Chondrocyte (in vitro differentiated cells): ENCODE measurements around the gene GRM7. TPM values are rescaled to one million over a fixed set of nuclear protein-coding genes. Genes with fewer than 3 reads are reported as not detected.

Source experiments
- DNase-seq: peaks from one replicate; pipeline ENCODE4 v3.0.0; 2021; ENCODE audit warnings: mixed read lengths, low spot score
- H3K27ac Mint-ChIP-seq: one replicate; pipeline ENCODE4 v1.8.0; 2021; ENCODE audit warnings: mild to moderate bottlenecking, moderate library complexity, mixed read lengths; ENCODE audit not compliant: unreplicated experiment
- H3K27me3 Mint-ChIP-seq: 2 replicates; pipeline ENCODE4 v1.8.0; 2021; ENCODE audit warnings: low read depth, mixed read lengths
- H3K36me3 Mint-ChIP-seq: 2 replicates; pipeline ENCODE4 v1.8.0; 2021; ENCODE audit warnings: low read depth, mixed read lengths
- H3K4me1 Mint-ChIP-seq: 2 replicates; pipeline ENCODE4 v1.8.0; 2021; ENCODE audit warnings: low read depth, mild to moderate bottlenecking, mixed read lengths
- H3K4me3 Mint-ChIP-seq: one replicate; pipeline ENCODE4 v1.8.0; 2021; ENCODE audit warnings: mild to moderate bottlenecking, moderate library complexity, mixed read lengths; ENCODE audit not compliant: unreplicated experiment
- H3K9me3 Mint-ChIP-seq: 2 replicates; pipeline ENCODE4 v1.8.0; 2021; ENCODE audit warnings: low read depth, mixed read lengths
- total RNA-seq: library from RNA; stranded (reverse); gene quantifications from 3 replicates; pipeline ENCODE4 v1.2.1, GENCODE V29; 2021
- TF ChIP-seq, protein P1 (sequence below): fragments of 200-600 bp; sonication (generic); IDR thresholded peaks from 2 replicates; pipeline ENCODE4 v1.5.0; 2021; ENCODE audit warnings: antibody characterized with exemption, mild to moderate bottlenecking, moderate library complexity

The GRM7 gene
- total RNA-seq, 1 donor from 2014 or later: not detected

DNA sequence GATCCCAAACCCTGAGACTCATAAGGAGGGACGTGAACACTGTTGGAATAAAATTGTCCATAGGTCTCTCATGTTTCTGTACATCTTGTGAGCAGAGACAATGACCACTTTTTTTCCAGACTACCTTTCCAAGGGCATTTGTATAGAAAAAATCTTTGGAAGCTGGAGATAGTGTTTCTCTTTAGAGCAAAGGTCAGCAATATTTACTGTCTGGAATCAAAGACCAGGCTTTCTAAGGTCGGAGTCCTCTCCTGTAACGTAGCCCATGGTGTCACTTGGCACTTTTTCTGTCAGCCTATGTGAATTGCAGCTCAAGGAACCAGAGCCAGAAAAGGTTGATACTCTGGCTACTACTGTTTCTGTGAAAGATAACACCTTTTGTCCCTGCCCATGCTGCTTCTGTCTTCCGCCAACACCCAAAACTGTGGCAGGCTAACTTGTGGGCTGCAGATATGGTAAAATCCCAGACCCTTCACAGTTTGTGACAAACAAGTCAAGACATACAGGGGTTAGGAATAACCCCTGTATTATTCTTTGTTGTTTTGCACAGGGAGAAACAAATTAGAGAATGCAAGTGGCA is 578.3 kb downstream of the GRM7 start:
- no peaks in the 10 kb centered on the region for H3K36me3 Mint-ChIP-seq
- H3K4me3 Mint-ChIP-seq: no peak overlapping the region
- TF ChIP-seq, protein P1, sequence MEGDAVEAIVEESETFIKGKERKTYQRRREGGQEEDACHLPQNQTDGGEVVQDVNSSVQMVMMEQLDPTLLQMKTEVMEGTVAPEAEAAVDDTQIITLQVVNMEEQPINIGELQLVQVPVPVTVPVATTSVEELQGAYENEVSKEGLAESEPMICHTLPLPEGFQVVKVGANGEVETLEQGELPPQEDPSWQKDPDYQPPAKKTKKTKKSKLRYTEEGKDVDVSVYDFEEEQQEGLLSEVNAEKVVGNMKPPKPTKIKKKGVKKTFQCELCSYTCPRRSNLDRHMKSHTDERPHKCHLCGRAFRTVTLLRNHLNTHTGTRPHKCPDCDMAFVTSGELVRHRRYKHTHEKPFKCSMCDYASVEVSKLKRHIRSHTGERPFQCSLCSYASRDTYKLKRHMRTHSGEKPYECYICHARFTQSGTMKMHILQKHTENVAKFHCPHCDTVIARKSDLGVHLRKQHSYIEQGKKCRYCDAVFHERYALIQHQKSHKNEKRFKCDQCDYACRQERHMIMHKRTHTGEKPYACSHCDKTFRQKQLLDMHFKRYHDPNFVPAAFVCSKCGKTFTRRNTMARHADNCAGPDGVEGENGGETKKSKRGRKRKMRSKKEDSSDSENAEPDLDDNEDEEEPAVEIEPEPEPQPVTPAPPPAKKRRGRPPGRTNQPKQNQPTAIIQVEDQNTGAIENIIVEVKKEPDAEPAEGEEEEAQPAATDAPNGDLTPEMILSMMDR: no peak
- H3K4me1 Mint-ChIP-seq: no peaks in the 10 kb centered on the region
- peaks cover 10% of the 10 kb centered on the region for H3K9me3 Mint-ChIP-seq
- H3K27me3 Mint-ChIP-seq: peaks cover 22% of the 10 kb centered on the region
- no peak for DNase-seq
- no peak overlapping the region for H3K27ac Mint-ChIP-seq

DNA sequence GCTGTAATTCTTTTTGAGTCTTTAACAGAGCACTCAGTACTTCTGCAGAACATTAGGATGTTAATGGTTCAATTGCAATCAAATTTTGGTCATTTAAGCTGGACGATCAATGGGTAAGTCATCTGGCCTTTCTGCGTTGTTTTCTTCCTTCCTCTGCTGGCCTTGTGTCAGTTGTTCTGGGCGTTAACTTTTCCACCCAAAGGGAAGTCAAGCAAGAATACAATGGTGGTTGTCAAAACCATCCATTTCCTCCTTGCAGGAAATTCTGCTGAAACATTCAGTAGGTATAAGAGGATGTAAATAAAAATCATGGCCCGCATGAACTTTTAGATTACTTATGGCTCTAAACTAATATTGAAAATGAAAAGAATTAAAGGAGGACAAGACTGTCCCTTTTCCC is 584.0 kb downstream of the GRM7 start:
- H3K4me3 Mint-ChIP-seq: no peak overlapping the region
- H3K36me3 Mint-ChIP-seq: no peaks in the 10 kb centered on the region
- peaks cover 19% of the 10 kb centered on the region for H3K27me3 Mint-ChIP-seq
- no peak for DNase-seq
- no peak overlapping the region for H3K27ac Mint-ChIP-seq
- H3K4me1 Mint-ChIP-seq: peaks cover 3% of the 10 kb centered on the region
- TF ChIP-seq, protein P1: no peak
- peaks cover 10% of the 10 kb centered on the region for H3K9me3 Mint-ChIP-seq

DNA sequence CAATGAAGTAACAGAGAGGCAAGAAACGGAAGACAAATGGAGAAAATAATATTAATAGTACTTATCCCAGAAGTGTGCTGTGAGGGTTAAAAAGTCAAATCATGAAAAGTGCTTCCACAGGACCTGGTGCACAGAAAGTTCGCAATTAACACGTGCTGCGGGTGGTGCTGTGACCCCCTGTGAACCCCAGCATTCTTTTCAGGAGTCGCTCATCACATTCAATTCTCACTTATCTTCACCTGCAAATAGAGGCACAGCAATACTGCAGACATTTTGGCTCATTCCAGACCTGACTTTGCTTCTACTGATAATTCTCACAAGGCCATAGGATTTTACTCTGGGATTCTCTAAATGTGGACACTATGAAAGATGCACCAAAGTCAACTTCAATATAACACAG is 584.4 kb downstream of the GRM7 start:
- no peak overlapping the region for H3K4me3 Mint-ChIP-seq
- H3K4me1 Mint-ChIP-seq: peaks cover 3% of the 10 kb centered on the region
- peaks cover 10% of the 10 kb centered on the region for H3K9me3 Mint-ChIP-seq
- TF ChIP-seq, protein P1: no peak
- no peak overlapping the region for H3K27ac Mint-ChIP-seq
- DNase-seq: no peak
- peaks cover 18% of the 10 kb centered on the region for H3K27me3 Mint-ChIP-seq
- no peaks in the 10 kb centered on the region for H3K36me3 Mint-ChIP-seq

DNA sequence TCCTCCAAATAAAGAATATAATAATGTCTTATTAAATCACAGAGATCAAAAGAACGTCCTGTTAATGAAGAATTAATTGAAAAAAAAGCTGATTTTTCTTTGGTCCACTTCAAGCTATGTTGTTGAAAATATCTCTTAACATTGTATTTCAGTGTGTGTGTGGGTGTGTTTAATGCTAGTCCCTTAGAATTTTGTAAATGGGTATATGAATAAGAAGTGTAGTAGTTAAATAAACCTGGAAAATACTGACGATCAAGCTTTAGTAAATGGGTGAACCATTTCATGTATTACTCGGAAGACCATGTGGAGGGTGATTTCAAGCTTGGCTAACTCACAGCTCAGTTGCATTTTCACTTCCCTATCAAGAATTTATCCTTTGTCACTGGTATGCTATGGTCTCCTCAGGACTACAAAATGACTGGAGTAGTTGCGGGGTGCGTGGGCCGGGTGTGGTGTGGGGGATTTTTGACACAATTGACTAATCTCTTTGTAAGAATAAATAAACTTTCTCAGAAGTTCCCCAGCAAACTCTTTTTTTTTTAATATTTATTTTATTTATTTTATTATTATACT is 586.4 kb downstream of the GRM7 start:
- H3K27ac Mint-ChIP-seq: no peak overlapping the region
- peaks cover 3% of the 10 kb centered on the region for H3K4me1 Mint-ChIP-seq
- no peaks in the 10 kb centered on the region for H3K36me3 Mint-ChIP-seq
- peaks cover 28% of the 10 kb centered on the region for H3K27me3 Mint-ChIP-seq
- no peak overlapping the region for H3K4me3 Mint-ChIP-seq
- TF ChIP-seq, protein P1: no peak
- DNase-seq: no peak
- H3K9me3 Mint-ChIP-seq: peaks cover 6% of the 10 kb centered on the region

DNA sequence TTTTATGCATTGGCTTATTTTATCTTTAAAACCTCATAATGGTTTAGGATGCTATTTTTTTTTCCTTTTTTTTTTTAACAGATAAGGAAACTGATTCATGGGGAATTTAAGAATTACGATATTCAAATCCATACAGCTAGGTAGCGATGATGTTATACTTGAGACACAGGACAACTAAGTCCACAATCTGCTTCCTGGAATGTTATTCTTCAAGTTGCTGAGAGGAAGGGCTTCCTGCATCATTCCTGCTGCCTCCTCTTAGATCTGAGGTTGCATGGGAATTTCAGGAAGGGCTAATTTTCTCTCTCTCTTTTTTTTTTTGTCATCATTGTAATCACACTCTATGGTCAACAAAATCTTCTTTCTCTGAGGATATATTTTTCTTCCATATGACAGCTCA is 595.5 kb downstream of the GRM7 start:
- Mint-ChIP-seq H3K9me3 (peaks cover 3% of the 10 kb centered on the region), H3K27me3 (peaks cover 15% of the 10 kb centered on the region), H3K27ac (no peak overlapping the region), H3K36me3 (no peaks in the 10 kb centered on the region), H3K4me3 (no peak overlapping the region), H3K4me1 (peaks cover 3% of the 10 kb centered on the region)
- TF ChIP-seq, protein P1: no peak
- DNase-seq: no peak
